Tibial artery (tissue), 4 donors: Measurements from ENCODE around the gene NLRC5.

Experiments used
- DNase-seq, 2 donors: peaks; one replicate each; pipeline ENCODE4 v3.0.0-alpha.2; 2019
- H3K27ac ChIP-seq, 2 donors: fragments of 200-600 bp; sonication (generic) in 1 of 2; 1 replicate in 1 of 2; 2 replicates in 1 of 2; pipeline ENCODE4 v1.5.1; 2018 to 2019; ENCODE audit warnings: mild to moderate bottlenecking in 1 of 2
- H3K27me3 ChIP-seq, 2 donors: fragments of 200-600 bp; sonication (generic) in 1 of 2; one replicate each; pipeline versions ENCODE4 v1.5.1 to v1.6.0; 2016 to 2019
- H3K36me3 ChIP-seq, 3 donors: fragments of 200-600 bp; sonication (generic) in 2 of 3; one replicate each; pipeline ENCODE4 v1.5.1; 2016 to 2019; ENCODE audit warnings: mild to moderate bottlenecking in 2 of 3
- H3K4me1 ChIP-seq, 4 donors: fragments of 200-600 bp; sonication (generic) in 2 of 4; 1 replicate in 3 of 4; 2 replicates in 1 of 4; pipeline ENCODE4 v1.5.1; 2016 to 2019
- H3K4me3 ChIP-seq, 2 donors: fragments of 200-600 bp; sonication (generic) in 1 of 2; 1 replicate in 1 of 2; 2 replicates in 1 of 2; pipeline ENCODE4 v1.5.1; 2018 to 2019; ENCODE audit warnings: mild to moderate bottlenecking in 2 of 2
- H3K9me3 ChIP-seq, 3 donors: fragments of 200-600 bp; sonication (generic) in 1 of 3; one replicate each; pipeline ENCODE4 v1.5.1; 2016 to 2019
- CTCF ChIP-seq, 2 experiments: fragments of 200-600 bp in 1 of 2; fragments of 450-650 bp in 1 of 2; IDR thresholded peaks; one replicate each; pipeline ENCODE4 v1.5.1; 2017 to 2019; ENCODE audit warnings: antibody characterized with exemption in 2 of 2, mild to moderate bottlenecking in 1 of 2, moderate library complexity in 1 of 2
- intact Hi-C: fragments of 100-400 bp; cut with DNase I; formaldehyde crosslinking; loops from one replicate; pipeline ENCODE4 v1.15.0; 2023; ENCODE audit warnings: low total_unique reads

The NLRC5 gene

GRCh38 chr16:56982695-56983094 lies 6.7 kb upstream of the NLRC5 start:
- TF ChIP-seq CTCF (IDR thresholded peaks at IDR 0.05), result no peak
- Histone ChIP-seq H3K9me3 (no peaks in the 10 kb centered on the region), H3K27ac (peak overlapping the region in 1 of 2 donors; percentile 29), H3K4me1 (peaks cover 0 to 59% (median 35%) of the 10 kb centered on the region in 4 donors), H3K27me3 (no peaks in the 10 kb centered on the region), H3K4me3 (no peak overlapping the region), H3K36me3 (no peaks in the 10 kb centered on the region)
- peak in 1 of 2 donors; percentile 25 for DNase-seq
- intact Hi-C loops, result no loop called here

- H3K36me3 ChIP-seq, result no peaks in the 10 kb centered on the region
- H3K4me1 ChIP-seq, result peaks cover 0 to 65% (median 38%) of the 10 kb centered on the region in 4 donors
- H3K4me3 ChIP-seq, result no peak overlapping the region
- DNase-seq, result peak in 1 of 2 donors; percentile 62
- intact Hi-C loops, result no loop called here
- H3K27me3 ChIP-seq, result no peaks in the 10 kb centered on the region
- TF ChIP-seq CTCF (IDR thresholded peaks at IDR 0.05), result no peak
- H3K9me3 ChIP-seq, result no peaks in the 10 kb centered on the region
- H3K27ac ChIP-seq, result peak overlapping the region in 1 of 2 donors; percentile 29
These were observed 6.1 kb upstream of the NLRC5 start for GRCh38 chr16:56983211-56983751.

GRCh38 chr16:56984639-56985038 lies 4.7 kb upstream of the NLRC5 start:
- no peak for TF ChIP-seq CTCF (IDR thresholded peaks at IDR 0.05)
- H3K27me3 ChIP-seq, result no peaks in the 10 kb centered on the region
- peak in 1 of 2 donors; percentile 11 for DNase-seq
- intact Hi-C loops, result loop anchor here (5.0 kb wide), 1 partner anchor 52 kb away; the partner anchor contains the start of gene HERPUD1
- no peak overlapping the region for H3K27ac ChIP-seq
- H3K4me3 ChIP-seq, result no peak overlapping the region
- H3K36me3 ChIP-seq, result no peaks in the 10 kb centered on the region
- no peaks in the 10 kb centered on the region for H3K9me3 ChIP-seq
- peaks cover 0 to 74% (median 47%) of the 10 kb centered on the region in 4 donors for H3K4me1 ChIP-seq

- no peaks in the 10 kb centered on the region for H3K27me3 ChIP-seq
- H3K4me1 ChIP-seq, result peaks cover 0 to 81% (median 51%) of the 10 kb centered on the region in 4 donors
- no peaks in the 10 kb centered on the region for H3K36me3 ChIP-seq
- TF ChIP-seq CTCF (IDR thresholded peaks at IDR 0.05), result no peak
- no peak overlapping the region for H3K4me3 ChIP-seq
- H3K27ac ChIP-seq, result peak overlapping the region; percentile 65 to 68
- H3K9me3 ChIP-seq, result no peaks in the 10 kb centered on the region
- intact Hi-C loops, result loop anchor here (5.0 kb wide), 1 partner anchor 53 kb away; the partner anchor contains the start of gene HERPUD1
- peak; percentile 89 to 91 for DNase-seq
These were observed 3.9 kb upstream of the NLRC5 start for GRCh38 chr16:56985288-56985961.

- H3K9me3 ChIP-seq, result no peaks in the 10 kb centered on the region
- H3K4me3 ChIP-seq, result no peak overlapping the region
- peaks cover 0 to 82% (median 55%) of the 10 kb centered on the region in 4 donors for H3K4me1 ChIP-seq
- intact Hi-C loops, result loop anchor here (5.0 kb wide), 1 partner anchor 54 kb away; the partner anchor contains the start of gene HERPUD1
- TF ChIP-seq CTCF (IDR thresholded peaks at IDR 0.05), result no peak
- peak in 1 of 2 donors; percentile 49 for DNase-seq
- H3K27me3 ChIP-seq, result no peaks in the 10 kb centered on the region
- peak overlapping the region; percentile 65 to 68 for H3K27ac ChIP-seq
- H3K36me3 ChIP-seq, result no peaks in the 10 kb centered on the region
These were observed 3.4 kb upstream of the NLRC5 start for GRCh38 chr16:56985962-56986360.
